IMR-90 (cell line): ENCODE measurements around the gene OTP. TPM values are rescaled to one million over a fixed set of nuclear protein-coding genes. Genes with fewer than 3 reads are reported as not detected.
A peak's percentile ranks its signal among the peaks of the same experiment; 100 is the strongest.

ENCODE experiments used
- ATAC-seq: fragments of 200-7000 bp; cut with Tn5 transposase; 2 replicates; pipeline ENCODE4 v1.9.1; 2020; ENCODE audit warnings: low read depth, mild to moderate bottlenecking, moderate library complexity
- BruUV-seq: library from RNA; stranded (reverse); fragments of 400-500 nt; replicated peaks from 2 replicates; lab custom pipeline; 2021; lab: Mats Ljungman, UMichigan
- CTCF ChIA-PET: fragments of 300-600 bp; formaldehyde crosslinking; extraction: SDS; loops from one replicate; lab custom pipeline; 2021; ENCODE audit warnings: antibody characterized with exemption; lab: Yijun Ruan, JAX
- POLR2A ChIA-PET: fragments of 300-600 bp; sonication (Branson Sonifier 250); formaldehyde crosslinking; loops from one replicate; lab custom pipeline; 2022; ENCODE audit warnings: antibody characterized with exemption; ENCODE audit not compliant: unreplicated experiment; lab: Charles Lee
- DNase-seq: peaks from one replicate; pipeline ENCODE4 v3.0.0; 2013
- H2AFZ ChIP-seq: replicated peaks from 2 replicates; pipeline ENCODE3; 2013; ENCODE audit warnings: low read length, mild to moderate bottlenecking; ENCODE audit not compliant: poor library complexity
- H2AK5ac ChIP-seq: 2 replicates; pipeline ENCODE4 v1.6.1; 2013; ENCODE audit warnings: low read depth, low read length, inconsistent platforms
- H2AK9ac ChIP-seq: replicated peaks from 2 replicates; pipeline ENCODE3; 2013; ENCODE audit warnings: mild to moderate bottlenecking, low read depth, low read length, moderate library complexity; ENCODE audit not compliant: poor library complexity
- H2BK120ac ChIP-seq: 2 replicates; pipeline ENCODE4 v1.6.1; 2013; ENCODE audit warnings: low read depth, low read length, inconsistent platforms
- H2BK15ac ChIP-seq: 3 replicates; pipeline ENCODE4 v1.6.1; 2013; ENCODE audit warnings: low read depth, low read length, inconsistent platforms
- H2BK20ac ChIP-seq: 2 replicates; pipeline ENCODE4 v1.6.1; 2013; ENCODE audit warnings: low read depth, mild to moderate bottlenecking, inconsistent platforms, low read length, moderate library complexity
- H2BK5ac ChIP-seq: 2 replicates; pipeline ENCODE4 v1.6.1; 2013; ENCODE audit warnings: mild to moderate bottlenecking, low read depth, low read length, inconsistent platforms; ENCODE audit not compliant: poor library complexity, severe bottlenecking
- H3K14ac ChIP-seq: replicated peaks from 2 replicates; pipeline ENCODE4 v1.6.1; 2013; ENCODE audit warnings: low read depth, low read length, inconsistent platforms
- H3K18ac ChIP-seq: 2 replicates; pipeline ENCODE4 v1.6.1; 2013; ENCODE audit warnings: low read depth, low read length, control low read depth
- H3K23ac ChIP-seq: 2 replicates; pipeline ENCODE4 v1.6.1; 2013; ENCODE audit warnings: low read depth, low read length, inconsistent platforms
- H3K27ac ChIP-seq: 2 replicates; pipeline ENCODE4 v1.5.1; 2013; ENCODE audit warnings: mild to moderate bottlenecking, control low read depth, low read length; ENCODE audit not compliant: insufficient read depth
- H3K27me3 ChIP-seq: 2 replicates; pipeline ENCODE4 v1.6.1; 2013; ENCODE audit warnings: low read length; ENCODE audit not compliant: control insufficient read depth, insufficient read depth
- H3K36me3 ChIP-seq: 2 replicates; pipeline ENCODE4 v1.6.1; 2013; ENCODE audit warnings: low read length, mixed read lengths; ENCODE audit not compliant: control insufficient read depth, insufficient read depth
- H3K4ac ChIP-seq: 2 replicates; pipeline ENCODE4 v1.6.1; 2013; ENCODE audit warnings: low read depth, low read length, inconsistent platforms
- H3K4me1 ChIP-seq: 2 replicates; pipeline ENCODE4 v1.6.1; 2013; ENCODE audit warnings: low read length, mixed read lengths; ENCODE audit not compliant: control insufficient read depth, insufficient read depth
- H3K4me2 ChIP-seq: 2 replicates; pipeline ENCODE4 v1.6.1; 2013; ENCODE audit warnings: low read depth, mild to moderate bottlenecking, control low read depth, low read length, moderate library complexity
- H3K4me3 ChIP-seq: 2 replicates; pipeline ENCODE4 v1.5.1; 2013; ENCODE audit warnings: low read depth, mild to moderate bottlenecking, control low read depth, low read length, moderate library complexity; ENCODE audit not compliant: insufficient read depth
- H3K56ac ChIP-seq: 2 replicates; pipeline ENCODE4 v1.6.1; 2013; ENCODE audit warnings: low read length, inconsistent platforms; ENCODE audit not compliant: insufficient read depth; ENCODE audit errors: extremely low read depth
- H3K79me1 ChIP-seq, 2 experiments: 2 replicates each; pipeline ENCODE4 v1.6.1; 2013; ENCODE audit warnings: low read length in 2 of 2, inconsistent platforms in 1 of 2, low read depth in 1 of 2
- H3K9ac ChIP-seq: 2 replicates; pipeline ENCODE4 v1.6.1; 2013; ENCODE audit warnings: low read depth, low read length, control low read depth
- H3K9me1 ChIP-seq: 2 replicates; pipeline ENCODE4 v1.6.1; 2013; ENCODE audit warnings: low read length, inconsistent platforms; ENCODE audit not compliant: insufficient read depth
- H3K9me3 ChIP-seq: 2 replicates; pipeline ENCODE4 v1.6.1; 2013; ENCODE audit warnings: low read length; ENCODE audit not compliant: control insufficient read depth, insufficient read depth
- H4K20me1 ChIP-seq: 2 replicates; pipeline ENCODE4 v1.6.1; 2013; ENCODE audit warnings: low read length, inconsistent platforms; ENCODE audit not compliant: insufficient read depth
- H4K5ac ChIP-seq: 2 replicates; pipeline ENCODE4 v1.6.1; 2013; ENCODE audit warnings: mild to moderate bottlenecking, low read depth, low read length, control low read depth
- H4K8ac ChIP-seq, 2 experiments: 2 replicates each; pipeline ENCODE4 v1.6.1; 2013; ENCODE audit warnings: low read depth in 2 of 2, low read length in 2 of 2, control low read depth in 1 of 2, inconsistent platforms in 1 of 2
- H4K91ac ChIP-seq: 2 replicates; pipeline ENCODE4 v1.6.1; 2013; ENCODE audit warnings: low read depth, low read length, inconsistent platforms; ENCODE audit not compliant: insufficient read depth
- BHLHE40 ChIP-seq: fragments of 150-350 bp; IDR thresholded peaks from 2 replicates; pipeline ENCODE4 v1.6.1; 2016; ENCODE audit warnings: mild to moderate bottlenecking, low read depth, low read length
- CHD1 ChIP-seq: IDR thresholded peaks from 2 replicates; pipeline ENCODE4 v1.6.1; 2012; ENCODE audit warnings: low read depth, low read length, improper control_type of control experiment
- CTCF ChIP-seq: conservative IDR thresholded peaks from 2 replicates; pipeline ENCODE4 v1.5.1; 2012; ENCODE audit warnings: mild to moderate bottlenecking, low read depth, low read length, improper control_type of control experiment
- FOS ChIP-seq: fragments of 150-350 bp; IDR thresholded peaks from 2 replicates; pipeline ENCODE4 v1.6.1; 2016; ENCODE audit warnings: low read depth, low read length
- NFE2L2 ChIP-seq: fragments of 150-350 bp; IDR thresholded peaks from 2 replicates; pipeline ENCODE4 v1.6.1; 2016; ENCODE audit warnings: low read depth, mild to moderate bottlenecking, low read length
- POLR2A ChIP-seq: IDR thresholded peaks from 2 replicates; pipeline ENCODE4 v1.6.1; 2012; ENCODE audit warnings: mild to moderate bottlenecking, low read depth, low read length
- RAD21 ChIP-seq: IDR thresholded peaks from 2 replicates; pipeline ENCODE4 v1.6.1; 2012; ENCODE audit warnings: low read length, improper control_type of control experiment
- RCOR1 ChIP-seq: IDR thresholded peaks from 2 replicates; pipeline ENCODE4 v1.6.1; 2012; ENCODE audit warnings: mild to moderate bottlenecking, low read length, improper control_type of control experiment; ENCODE audit not compliant: insufficient replicate concordance
- RFX5 ChIP-seq: IDR thresholded peaks from 2 replicates; pipeline ENCODE4 v1.8.0; 2012; ENCODE audit warnings: low read depth, mild to moderate bottlenecking, low read length, moderate library complexity
- SMC3 ChIP-seq: fragments of 150-350 bp; IDR thresholded peaks from 2 replicates; pipeline ENCODE4 v1.6.1; 2016; ENCODE audit warnings: low read depth, mild to moderate bottlenecking, antibody characterized with exemption, low read length, moderate library complexity
- USF2 ChIP-seq: fragments of 150-350 bp; IDR thresholded peaks from 2 replicates; pipeline ENCODE4 v1.6.1; 2017; ENCODE audit warnings: mild to moderate bottlenecking, antibody characterized with exemption, low read length, low read depth
- WGBS, 2 experiments: methylation state at CpG; one replicate each; pipeline versions ENCODE4 v1.1.5 to v1.1.7; 2013; ENCODE audit warnings: missing lambda C conversion rate in 2 of 2; ENCODE audit not compliant: insufficient read length in 1 of 2; ENCODE audit errors: extremely low coverage in 2 of 2; 5-methylcytosine and 5-hydroxymethylcytosine counted together
- dilution Hi-C: fragments of 300-500 bp; cut with HindIII; formaldehyde crosslinking; loops from one replicate; pipeline ENCODE4 v1.14.3; 2018; ENCODE audit warnings: low sequenced_read_pairs; ENCODE audit not compliant: unreplicated experiment
- in situ Hi-C: fragments of 300-500 bp; cut with MboI; formaldehyde crosslinking; loops from 3 replicates; pipeline ENCODE4 v1.14.3; 2019; ENCODE audit warnings: low sequenced_read_pairs, inconsistent platforms, mixed read lengths
- intact Hi-C: fragments of 100-400 bp; cut with micrococcal nuclease; formaldehyde crosslinking; loops from 2 replicates; pipeline ENCODE4 v1.10.0; 2022
- polyA plus RNA-seq, 3 experiments: library from polyadenylated mRNA; depleted of rRNA; stranded (reverse); fragments of >200 nt; gene quantifications; 2 replicates each; pipeline ENCODE4 v1.2.3, GENCODE V29; 2012; ENCODE audit warnings: low replicate concordance in 1 of 3
- total RNA-seq: library from RNA; depleted of rRNA; stranded (reverse); fragments of >200 nt; gene quantifications from 2 replicates; pipeline ENCODE4 v1.2.3, GENCODE V29; 2012

OTP gene
- total and polyA plus RNA-seq, 2 of the 4 experiments (the other 2 are of a cell fraction), result not detected

GRCh38 chr5:77640589-77641396 is 2.3 kb upstream of the OTP start (continued):
- TF ChIP-seq USF2, result no peak

GRCh38 chr5:77638763-77639671 is 504 bp upstream of the OTP start:
- in situ Hi-C loops (no loop called here), intact Hi-C loops (loop anchor here (10.0 kb wide), 1 partner anchor 494 kb away; no protein-coding TSS in a partner anchor), dilution Hi-C loops (no loop called here)
- Histone ChIP-seq H3K79me1 (no peaks in the 10 kb centered on the region), H3K4me3 (no peak overlapping the region), H3K9ac (no peak overlapping the region), H4K8ac (no peak overlapping the region), H3K18ac (no peak overlapping the region), H3K23ac (no peak overlapping the region), H3K4ac (no peak overlapping the region), H3K36me3 (no peaks in the 10 kb centered on the region), H2BK20ac (no peak overlapping the region), H3K9me3 (peaks cover 19% of the 10 kb centered on the region), H2AK9ac (no peak overlapping the region), H4K5ac (no peak overlapping the region), H3K4me1 (no peaks in the 10 kb centered on the region), H2AFZ (no peak overlapping the region), H4K20me1 (peaks cover 9% of the 10 kb centered on the region; the same call in 1 of the 2 replicates), H2AK5ac (no peak overlapping the region), H3K4me2 (no peak overlapping the region), H3K27me3 (peaks cover 83% of the 10 kb centered on the region), H2BK15ac (no peak overlapping the region), H4K91ac (no peak overlapping the region), H3K27ac (no peak overlapping the region), H2BK5ac (no peak overlapping the region), H3K14ac (no peak overlapping the region), H3K9me1 (no peaks in the 10 kb centered on the region), H2BK120ac (no peak overlapping the region), H3K56ac (no peak overlapping the region)
- DNase-seq, result no peak
- WGBS, 2 experiments, result 15% methylated on average over 45 of the region's 61 CpGs; no CpG with 5 or more reads in 1 of the 2 experiments
- ATAC-seq, result peak; percentile 51
- POLR2A ChIA-PET, result no interaction called here
- no TSS peak for BruUV-seq
- CTCF ChIA-PET, result no interaction called here
- TF ChIP-seq RAD21 (no peak), BHLHE40 (no peak), NFE2L2 (no peak), POLR2A (no peak), RCOR1 (no peak), CTCF (no peak), RFX5 (no peak), SMC3 (no peak), CHD1 (no peak), USF2 (no peak), FOS (no peak)
